KMS-11 (cell line): ENCODE measurements around the gene CORO7.
A peak's percentile ranks its signal among the peaks of the same experiment; 100 is the strongest.

Source experiments
- H2AFZ ChIP-seq: fragments of 200-600 bp; sonication (generic); 2 replicates; pipeline ENCODE4 v1.6.1; 2016; ENCODE audit warnings: antibody characterized with exemption, mixed run types, low read depth
- H3K27ac ChIP-seq: fragments of 200-600 bp; sonication (generic); 2 replicates; pipeline ENCODE4 v1.6.1; 2016; ENCODE audit warnings: mild to moderate bottlenecking, mixed run types
- H3K27me3 ChIP-seq: fragments of 200-600 bp; sonication (generic); 2 replicates; pipeline ENCODE4 v1.6.1; 2017; ENCODE audit warnings: mild to moderate bottlenecking, low read depth, mixed run types, moderate library complexity; ENCODE audit not compliant: insufficient read depth
- H3K36me3 ChIP-seq: fragments of 200-600 bp; sonication (generic); 2 replicates; pipeline ENCODE4 v1.6.1; 2017; ENCODE audit warnings: mild to moderate bottlenecking, mixed run types; ENCODE audit not compliant: insufficient read depth
- H3K4me1 ChIP-seq: fragments of 200-600 bp; sonication (generic); 2 replicates; pipeline ENCODE4 v1.6.1; 2016; ENCODE audit warnings: mild to moderate bottlenecking, low read depth, mixed run types; ENCODE audit not compliant: poor library complexity, severe bottlenecking
- H3K4me2 ChIP-seq: fragments of 200-600 bp; sonication (generic); 2 replicates; pipeline ENCODE4 v1.7.0; 2016; ENCODE audit warnings: mild to moderate bottlenecking, mixed run types
- H3K4me3 ChIP-seq: fragments of 200-600 bp; sonication (generic); IDR thresholded peaks from 2 replicates; pipeline ENCODE4 v1.6.1; 2017; ENCODE audit warnings: low read depth, low read length, mixed read lengths; ENCODE audit not compliant: insufficient read depth
- H3K79me2 ChIP-seq: fragments of 200-600 bp; sonication (generic); 2 replicates; pipeline ENCODE4 v1.6.1; 2016; ENCODE audit warnings: low read depth, mixed run types; ENCODE audit not compliant: insufficient read depth
- H3K9ac ChIP-seq: fragments of 200-600 bp; sonication (generic); 2 replicates; pipeline ENCODE4 v1.6.1; 2016; ENCODE audit warnings: mild to moderate bottlenecking, mixed run types
- H4K20me1 ChIP-seq: fragments of 200-600 bp; sonication (generic); 2 replicates; pipeline ENCODE4 v1.6.1; 2016; ENCODE audit warnings: mild to moderate bottlenecking, mixed run types; ENCODE audit not compliant: insufficient read depth
- CTCF ChIP-seq: fragments of 200-600 bp; sonication (generic); conservative IDR thresholded peaks from 2 replicates; pipeline ENCODE4 v1.6.1; 2017; ENCODE audit warnings: low read depth, mild to moderate bottlenecking, antibody characterized with exemption, low read length, moderate library complexity, mixed read lengths

CORO7 gene

GRCh38 chr16:4372578-4373355, 43.6 kb downstream of the CORO7 start:
- no peaks in the 10 kb centered on the region for H3K79me2 ChIP-seq
- no peak overlapping the region for H3K27ac ChIP-seq
- no peak overlapping the region for H3K9ac ChIP-seq
- no peak overlapping the region for H2AFZ ChIP-seq
- no peak overlapping the region for H3K4me2 ChIP-seq
- no peaks in the 10 kb centered on the region for H4K20me1 ChIP-seq
- no peaks in the 10 kb centered on the region for H3K27me3 ChIP-seq
- no peak for TF ChIP-seq CTCF
- H3K4me3 ChIP-seq, result no peak overlapping the region
- no peaks in the 10 kb centered on the region for H3K4me1 ChIP-seq
- no peaks in the 10 kb centered on the region for H3K36me3 ChIP-seq

GRCh38 chr16:4372001-4372577, 44.3 kb downstream of the CORO7 start:
- Histone ChIP-seq H3K9ac (no peak overlapping the region), H2AFZ (no peak overlapping the region)

GRCh38 chr16:4371357-4372000, 44.9 kb downstream of the CORO7 start, which contains the start of gene VASN:
Gene VASN (plus strand): TSS chr16:4371848. CDS start chr16:4380878, 9,030 bp downstream.
- H2AFZ ChIP-seq, result no peak within 1 kb of the TSS
- H3K4me3 ChIP-seq, result no peak within 1 kb of the TSS
- H3K36me3 ChIP-seq, result no peaks in the 10 kb centered on the region
- TF ChIP-seq CTCF, result no peak
- H3K9ac ChIP-seq, result no peak within 1 kb of the TSS
- H4K20me1 ChIP-seq, result no peaks in the 10 kb centered on the region
- H3K4me2 ChIP-seq, result no peak within 1 kb of the TSS
- no peaks in the 10 kb centered on the region for H3K4me1 ChIP-seq
- H3K27me3 ChIP-seq, result no peaks in the 10 kb centered on the region
- no peak within 1 kb of the TSS for H3K27ac ChIP-seq
- no peaks in the 10 kb centered on the region for H3K79me2 ChIP-seq

More at GRCh38 chr16:4372001-4372577, 44.3 kb downstream of the CORO7 start:
- Histone ChIP-seq H3K4me1 (no peaks in the 10 kb centered on the region), H3K36me3 (no peaks in the 10 kb centered on the region), H3K4me2 (no peak overlapping the region), H3K27ac (no peak overlapping the region), H4K20me1 (no peaks in the 10 kb centered on the region), H3K27me3 (no peaks in the 10 kb centered on the region), H3K4me3 (no peak overlapping the region), H3K79me2 (no peaks in the 10 kb centered on the region)
- TF ChIP-seq CTCF, result no peak

- H3K27ac ChIP-seq, result peak overlapping the region; percentile 6; the same call in 1 of the 2 replicates
- no peaks in the 10 kb centered on the region for H4K20me1 ChIP-seq
- no peak for TF ChIP-seq CTCF
- H3K4me2 ChIP-seq, result no peak overlapping the region
- H3K4me1 ChIP-seq, result no peaks in the 10 kb centered on the region
- no peaks in the 10 kb centered on the region for H3K79me2 ChIP-seq
- no peak overlapping the region for H2AFZ ChIP-seq
- H3K4me3 ChIP-seq, result no peak overlapping the region
- no peaks in the 10 kb centered on the region for H3K27me3 ChIP-seq
- H3K36me3 ChIP-seq, result no peaks in the 10 kb centered on the region
- H3K9ac ChIP-seq, result no peak overlapping the region
Measured at GRCh38 chr16:4370570-4371356, 45.6 kb downstream of the CORO7 start.
